ENCODE data around the gene TLR8.

TLR8 gene

GRCh38 chrX:12946838-12947544, 40.6 kb downstream of the TLR8 start:
- peak; percentile 100 for TF ChIP-seq CTCF (IDR thresholded peaks at IDR 0.05; ENCODE audit: control insufficient read depth, insufficient read depth, low read depth, low read length, missing control alignments)
- no peak overlapping the region for H3K4me3 ChIP-seq (ENCODE audit: control insufficient read depth, low read depth, low read length)
- peak; percentile 35 for DNase-seq (ENCODE audit: low read depth)

- no peak for DNase-seq (ENCODE audit: low read depth)
- TF ChIP-seq CTCF (IDR thresholded peaks at IDR 0.05; ENCODE audit: control insufficient read depth, insufficient read depth, low read depth, low read length, missing control alignments): no peak
- no peak overlapping the region for H3K4me3 ChIP-seq (ENCODE audit: control insufficient read depth, low read depth, low read length)
Measured at GRCh38 chrX:12947545-12948235, 41.3 kb downstream of the TLR8 start.

GRCh38 chrX:12948495-12948894, 42.1 kb downstream of the TLR8 start:
- no peak for TF ChIP-seq CTCF (IDR thresholded peaks at IDR 0.05; ENCODE audit: control insufficient read depth, insufficient read depth, low read depth, low read length, missing control alignments)
- no peak for DNase-seq (ENCODE audit: low read depth)
- no peak overlapping the region for H3K4me3 ChIP-seq (ENCODE audit: control insufficient read depth, low read depth, low read length)

- peak; percentile 51 for DNase-seq (ENCODE audit: low read depth)
- no peak overlapping the region for H3K4me3 ChIP-seq (ENCODE audit: control insufficient read depth, low read depth, low read length)
- TF ChIP-seq CTCF (IDR thresholded peaks at IDR 0.05; ENCODE audit: control insufficient read depth, insufficient read depth, low read depth, low read length, missing control alignments): no peak
Measured at GRCh38 chrX:12949205-12949926, 42.9 kb downstream of the TLR8 start.

GRCh38 chrX:12949927-12950656, 43.7 kb downstream of the TLR8 start:
- DNase-seq (ENCODE audit: low read depth): peak; percentile 84
- no peak overlapping the region for H3K4me3 ChIP-seq (ENCODE audit: control insufficient read depth, low read depth, low read length)
- no peak for TF ChIP-seq CTCF (IDR thresholded peaks at IDR 0.05; ENCODE audit: control insufficient read depth, insufficient read depth, low read depth, low read length, missing control alignments)

All from AG09309 (cell line).